Keratinocyte (primary cell): ENCODE data around the gene WDR5. TPM values are rescaled to one million over a fixed set of nuclear protein-coding genes. Genes with fewer than 3 reads are reported as not detected.

Source experiments
- DNase-seq: peaks from one replicate; pipeline ENCODE4 v3.0.0-alpha.2; 2011; ENCODE audit warnings: low read depth, missing footprints, low spot score
- FAIRE-seq: peaks from 2 replicates; lab custom pipeline; 2011; peaks lifted over from hg19 to GRCh38; lab: Jason Lieb, UNC
- H2AFZ ChIP-seq: 2 replicates; pipeline ENCODE4 v1.6.0; 2012; ENCODE audit warnings: low read length, control low read depth, inconsistent platforms; ENCODE audit not compliant: control insufficient read depth
- H3K27ac ChIP-seq: 2 replicates; pipeline ENCODE4 v1.5.1; 2011; ENCODE audit warnings: low read length; ENCODE audit not compliant: control insufficient read depth, insufficient read depth
- H3K27me3 ChIP-seq: 3 replicates; pipeline ENCODE4 v1.6.0; 2011; ENCODE audit warnings: low read length; ENCODE audit not compliant: control insufficient read depth, insufficient read depth; ENCODE audit errors: extremely low read depth
- H3K36me3 ChIP-seq, 2 experiments: 2 replicates in 1 of 2; 3 replicates in 1 of 2; pipeline ENCODE4 v1.5.1; 2011; ENCODE audit warnings: low read length in 2 of 2, mild to moderate bottlenecking in 1 of 2; ENCODE audit not compliant: control insufficient read depth in 2 of 2, insufficient read depth in 2 of 2; ENCODE audit errors: extremely low read depth in 1 of 2
- H3K4me1 ChIP-seq: 3 replicates; pipeline ENCODE4 v1.5.1; 2011; ENCODE audit warnings: low read length; ENCODE audit not compliant: control insufficient read depth, insufficient read depth; ENCODE audit errors: extremely low read depth
- H3K4me2 ChIP-seq: 3 replicates; pipeline ENCODE4 v1.6.0; 2011; ENCODE audit warnings: low read depth, low read length; ENCODE audit not compliant: control insufficient read depth, insufficient read depth; ENCODE audit errors: extremely low read depth
- H3K4me3 ChIP-seq, 3 experiments: fragments of 200-600 bp in 1 of 3; sonication (generic) in 1 of 3; 2 replicates in 2 of 3; 3 replicates in 1 of 3; pipeline ENCODE4 v1.5.1; 2011 to 2016; ENCODE audit warnings: low read length in 3 of 3, mild to moderate bottlenecking in 3 of 3, control low read depth in 2 of 3, inconsistent platforms in 1 of 3, low read depth in 1 of 3, mixed read lengths in 1 of 3, mixed run types in 1 of 3, moderate library complexity in 1 of 3; ENCODE audit not compliant: control insufficient read depth in 2 of 3, insufficient read depth in 2 of 3; ENCODE audit errors: extremely low read depth in 1 of 3
- H3K79me2 ChIP-seq: 2 replicates; pipeline ENCODE4 v1.6.0; 2012; ENCODE audit warnings: low read length; ENCODE audit not compliant: control insufficient read depth, insufficient read depth
- H3K9ac ChIP-seq: 3 replicates; pipeline ENCODE4 v1.6.0; 2011; ENCODE audit warnings: low read length; ENCODE audit not compliant: control insufficient read depth, insufficient read depth; ENCODE audit errors: extremely low read depth
- H3K9me1 ChIP-seq: 3 replicates; pipeline ENCODE4 v1.6.0; 2011; ENCODE audit warnings: low read length; ENCODE audit not compliant: control insufficient read depth, insufficient read depth; ENCODE audit errors: extremely low read depth
- H3K9me3 ChIP-seq: 2 replicates; pipeline ENCODE4 v1.5.1; 2012; ENCODE audit warnings: low read depth, low read length; ENCODE audit not compliant: control insufficient read depth
- H4K20me1 ChIP-seq: 3 replicates; pipeline ENCODE4 v1.6.0; 2011; ENCODE audit warnings: low read length; ENCODE audit not compliant: control insufficient read depth, insufficient read depth; ENCODE audit errors: extremely low read depth
- EZH2 ChIP-seq: IDR thresholded peaks from one replicate; pipeline ENCODE4 v1.6.1; 2012; ENCODE audit warnings: inconsistent platforms, mild to moderate bottlenecking, low read length, moderate library complexity
- dilution Hi-C: fragments of 300-500 bp; cut with MboI; formaldehyde crosslinking; loops from one replicate; pipeline ENCODE4 v1.7.0; 2020; ENCODE audit warnings: low sequenced_read_pairs; ENCODE audit not compliant: extremely low pct_ligation_motif_present
- polyA plus RNA-seq, 5 experiments: library from polyadenylated mRNA; depleted of rRNA in 3 of 5; stranded (reverse) in 3 of 5; stranded (forward) in 1 of 5; unstranded in 1 of 5; fragments of >200 nt; gene quantifications; 1 replicate in 1 of 5; 2 replicates in 3 of 5; 3 replicates in 1 of 5; pipeline versions ENCODE4 v1.2.1 to v1.2.3, GENCODE V29; 2011 to 2012; ENCODE audit warnings: missing spikeins in 2 of 5, low read depth in 1 of 5, low replicate concordance in 1 of 5
- TF ChIP-seq, protein P1 (sequence below), 3 experiments: IDR thresholded peaks in 1 of 3; conservative IDR thresholded peaks in 1 of 3; optimal IDR thresholded peaks in 1 of 3; 2 replicates in 2 of 3; 3 replicates in 1 of 3; pipeline versions ENCODE3 to v1.5.1; 2011; ENCODE audit warnings: low read length in 3 of 3, mild to moderate bottlenecking in 3 of 3, moderate library complexity in 2 of 3, control low read depth in 1 of 3, inconsistent platforms in 1 of 3; ENCODE audit not compliant: insufficient read depth in 2 of 3; ENCODE audit errors: extremely low read depth in 1 of 3

Gene WDR5
- polyA plus RNA-seq, 1 donor (not counting 4 experiments of a cell fraction or from before 2014, with no cell fraction given), result 31.2 TPM

- no peak for TF ChIP-seq EZH2
- H3K36me3 ChIP-seq, result no peaks in the 10 kb centered on the region
Measured at GRCh38 chr9:134204041-134204440, 68.2 kb downstream of the WDR5 start.

DNA sequence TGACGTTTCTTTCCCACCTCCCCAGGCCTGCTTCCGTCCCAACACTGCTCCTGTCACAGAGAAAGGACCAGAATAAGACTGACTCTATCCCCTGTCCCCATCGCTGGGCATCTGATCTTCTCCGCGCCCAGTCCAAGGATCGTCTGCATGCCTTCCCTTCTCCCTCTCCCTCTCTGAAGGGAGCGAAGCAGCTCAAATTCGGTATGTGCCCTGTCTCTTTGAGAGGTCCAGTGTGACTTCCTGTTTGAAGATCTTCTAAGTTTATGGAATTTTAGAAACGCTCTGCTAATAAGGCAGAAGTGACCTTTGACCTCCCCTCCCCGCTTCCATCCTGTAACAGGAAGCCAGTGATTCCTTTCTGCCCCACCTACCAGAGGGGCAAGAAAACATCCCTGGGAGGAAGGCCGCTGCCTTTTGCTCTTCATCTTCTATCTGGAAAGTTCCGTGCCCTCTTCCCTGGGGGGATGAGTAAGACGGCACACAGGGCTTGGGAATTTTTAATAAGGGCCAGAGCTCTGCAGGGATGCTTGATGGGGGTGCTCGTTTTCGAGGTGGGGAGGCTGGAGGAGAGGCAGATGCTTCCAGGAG is 69.2 kb downstream of the WDR5 start:
- H3K4me1 ChIP-seq, result no peaks in the 10 kb centered on the region
- dilution Hi-C loops, result no loop called here
- H3K9me3 ChIP-seq, result no peaks in the 10 kb centered on the region
- no peak overlapping the region for H3K4me3 ChIP-seq
- H3K79me2 ChIP-seq, result no peaks in the 10 kb centered on the region
- H2AFZ ChIP-seq, result no peak overlapping the region
- DNase-seq (no peak), FAIRE-seq (no peak)
- TF ChIP-seq, protein P1, sequence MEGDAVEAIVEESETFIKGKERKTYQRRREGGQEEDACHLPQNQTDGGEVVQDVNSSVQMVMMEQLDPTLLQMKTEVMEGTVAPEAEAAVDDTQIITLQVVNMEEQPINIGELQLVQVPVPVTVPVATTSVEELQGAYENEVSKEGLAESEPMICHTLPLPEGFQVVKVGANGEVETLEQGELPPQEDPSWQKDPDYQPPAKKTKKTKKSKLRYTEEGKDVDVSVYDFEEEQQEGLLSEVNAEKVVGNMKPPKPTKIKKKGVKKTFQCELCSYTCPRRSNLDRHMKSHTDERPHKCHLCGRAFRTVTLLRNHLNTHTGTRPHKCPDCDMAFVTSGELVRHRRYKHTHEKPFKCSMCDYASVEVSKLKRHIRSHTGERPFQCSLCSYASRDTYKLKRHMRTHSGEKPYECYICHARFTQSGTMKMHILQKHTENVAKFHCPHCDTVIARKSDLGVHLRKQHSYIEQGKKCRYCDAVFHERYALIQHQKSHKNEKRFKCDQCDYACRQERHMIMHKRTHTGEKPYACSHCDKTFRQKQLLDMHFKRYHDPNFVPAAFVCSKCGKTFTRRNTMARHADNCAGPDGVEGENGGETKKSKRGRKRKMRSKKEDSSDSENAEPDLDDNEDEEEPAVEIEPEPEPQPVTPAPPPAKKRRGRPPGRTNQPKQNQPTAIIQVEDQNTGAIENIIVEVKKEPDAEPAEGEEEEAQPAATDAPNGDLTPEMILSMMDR (optimal IDR thresholded peaks at IDR 0.05 in 1 of 3, IDR thresholded peaks at IDR 0.05 in 1 of 3, conservative IDR thresholded peaks at IDR 0.05 in 1 of 3; ENCODE audit: extremely low read depth in 1 of 3, insufficient read depth in 2 of 3, low read length in 3 of 3), result no peak
- TF ChIP-seq EZH2, result no peak
- H3K9me1 ChIP-seq, result no peaks in the 10 kb centered on the region
- no peaks in the 10 kb centered on the region for H3K36me3 ChIP-seq
- no peak overlapping the region for H3K27ac ChIP-seq
- H4K20me1 ChIP-seq, result no peaks in the 10 kb centered on the region
- H3K4me2 ChIP-seq, result no peak overlapping the region
- H3K27me3 ChIP-seq, result peaks cover 8% of the 10 kb centered on the region
- H3K9ac ChIP-seq, result no peak overlapping the region

More at GRCh38 chr9:134204041-134204440, 68.2 kb downstream of the WDR5 start:
- no peaks in the 10 kb centered on the region for H3K4me1 ChIP-seq
- DNase-seq (no peak), FAIRE-seq (no peak)
- no peaks in the 10 kb centered on the region for H3K79me2 ChIP-seq
- no peak overlapping the region for H3K4me3 ChIP-seq
- no peaks in the 10 kb centered on the region for H3K9me1 ChIP-seq
- dilution Hi-C loops, result no loop called here
- H2AFZ ChIP-seq, result no peak overlapping the region
- no peak overlapping the region for H3K27ac ChIP-seq
- H4K20me1 ChIP-seq, result no peaks in the 10 kb centered on the region
- no peak overlapping the region for H3K4me2 ChIP-seq
- peaks cover 6% of the 10 kb centered on the region for H3K27me3 ChIP-seq
- H3K9ac ChIP-seq, result no peak overlapping the region
- H3K9me3 ChIP-seq, result no peaks in the 10 kb centered on the region
